ENCODE measurements around the gene POLE. TPM values are rescaled to one million over a fixed set of nuclear protein-coding genes. Genes with fewer than 3 reads are reported as not detected.

The POLE gene
- total RNA-seq: 10 to 100 TPM; 34.5 to 96.1 TPM

- peak within 1 kb of the TSS; percentile 46 to 90 for H3K9ac ChIP-seq (ENCODE audit: low read depth in 2 of 2, low read length in 2 of 2)
- intact Hi-C loops (cut with DNase I): no loop called here
- no peaks in the 10 kb centered on the region for H3K9me3 ChIP-seq
- H3K27ac ChIP-seq: peak within 1 kb of the TSS; percentile 66
- DNase-seq: peak; percentile 96
- peak within 1 kb of the TSS; percentile 77 for H3K4me3 ChIP-seq
- no peaks in the 10 kb centered on the region for H3K4me1 ChIP-seq
- no peak for TF ChIP-seq CTCF (IDR thresholded peaks at IDR 0.05)
- H3K27me3 ChIP-seq: no peaks in the 10 kb centered on the region
- H3K36me3 ChIP-seq: no peaks in the 10 kb centered on the region
Observed at GRCh38 chr12:132687211-132688164, at the start of gene POLE, which contains the start of gene PXMP2. Gene POLE (minus strand): TSS chr12:132687342. CDS start chr12:132687315, 27 bp downstream. Gene PXMP2 (plus strand): TSS chr12:132687587. CDS start chr12:132687671, 84 bp downstream.

GRCh38 chr12:132736913-132737312 is 49.8 kb upstream of the POLE start:
- no peak for DNase-seq
- no peak overlapping the region for H3K9ac ChIP-seq (ENCODE audit: low read depth in 2 of 2, low read length in 2 of 2)
- peaks cover 20% of the 10 kb centered on the region for H3K36me3 ChIP-seq
- H3K27ac ChIP-seq: no peak overlapping the region
- no peaks in the 10 kb centered on the region for H3K9me3 ChIP-seq
- H3K4me3 ChIP-seq: no peak overlapping the region
- TF ChIP-seq CTCF (IDR thresholded peaks at IDR 0.05): no peak
- no peaks in the 10 kb centered on the region for H3K4me1 ChIP-seq
- no peaks in the 10 kb centered on the region for H3K27me3 ChIP-seq
- intact Hi-C loops (cut with DNase I): no loop called here

GRCh38 chr12:132736378-132736777 is 49.2 kb upstream of the POLE start:
- no peaks in the 10 kb centered on the region for H3K4me1 ChIP-seq
- H3K9ac ChIP-seq (ENCODE audit: low read depth in 2 of 2, low read length in 2 of 2): no peak overlapping the region
- H3K4me3 ChIP-seq: no peak overlapping the region
- no peak for TF ChIP-seq CTCF (IDR thresholded peaks at IDR 0.05)
- intact Hi-C loops (cut with DNase I): no loop called here
- peaks cover 20% of the 10 kb centered on the region for H3K36me3 ChIP-seq
- no peaks in the 10 kb centered on the region for H3K9me3 ChIP-seq
- DNase-seq: no peak
- H3K27ac ChIP-seq: no peak overlapping the region
- H3K27me3 ChIP-seq: no peaks in the 10 kb centered on the region

- Histone ChIP-seq H3K4me1 (no peaks in the 10 kb centered on the region), H3K9me3 (no peaks in the 10 kb centered on the region), H3K9ac (ENCODE audit: low read depth in 2 of 2, low read length in 2 of 2) (no peak overlapping the region), H3K36me3 (peaks cover 20% of the 10 kb centered on the region), H3K27me3 (no peaks in the 10 kb centered on the region), H3K4me3 (no peak overlapping the region), H3K27ac (no peak overlapping the region)
- intact Hi-C loops (cut with DNase I): no loop called here
- TF ChIP-seq CTCF (IDR thresholded peaks at IDR 0.05): no peak
- no peak for DNase-seq
Observed at GRCh38 chr12:132735496-132735895, 48.4 kb upstream of the POLE start.

- Histone ChIP-seq H3K36me3 (peaks cover 15% of the 10 kb centered on the region), H3K9ac (ENCODE audit: low read depth in 2 of 2, low read length in 2 of 2) (no peak overlapping the region), H3K4me1 (no peaks in the 10 kb centered on the region), H3K4me3 (no peak overlapping the region), H3K9me3 (no peaks in the 10 kb centered on the region), H3K27ac (no peak overlapping the region), H3K27me3 (no peaks in the 10 kb centered on the region)
- DNase-seq: no peak
- no peak for TF ChIP-seq CTCF (IDR thresholded peaks at IDR 0.05)
- intact Hi-C loops (cut with DNase I): no loop called here
Observed at GRCh38 chr12:132734206-132734605, 47.1 kb upstream of the POLE start.

All from colonic mucosa (tissue), 4 donors.